Liver (tissue), 9 donors: ENCODE measurements around the gene PDE2A. TPM values are rescaled to one million over a fixed set of nuclear protein-coding genes. Genes with fewer than 3 reads are reported as not detected.

Source experiments
- DNase-seq: peaks from one replicate; pipeline ENCODE4 v3.0.0-alpha.2; 2017; ENCODE audit warnings: low spot score
- H3K27ac ChIP-seq, 2 donors: one replicate each; pipeline ENCODE4 v1.7.0; 2013; ENCODE audit warnings: inconsistent platforms in 2 of 2, low read length in 2 of 2, control low read depth in 1 of 2, low read depth in 1 of 2, mild to moderate bottlenecking in 1 of 2
- H3K27me3 ChIP-seq, 4 donors: one replicate each; pipeline versions ENCODE4 v1.6.1 to v1.7.0; 2013; ENCODE audit warnings: low read length in 3 of 4, inconsistent platforms in 1 of 4, mild to moderate bottlenecking in 1 of 4, moderate library complexity in 1 of 4; ENCODE audit not compliant: control insufficient read depth in 4 of 4, insufficient read depth in 4 of 4
- H3K36me3 ChIP-seq, 4 donors: one replicate each; pipeline versions ENCODE4 v1.6.1 to v1.7.0; 2013; ENCODE audit warnings: low read length in 3 of 4, mild to moderate bottlenecking in 3 of 4, low read depth in 1 of 4, moderate library complexity in 1 of 4; ENCODE audit not compliant: control insufficient read depth in 4 of 4, insufficient read depth in 3 of 4
- H3K4me1 ChIP-seq, 4 donors: one replicate each; pipeline versions ENCODE4 v1.6.1 to v1.7.0; 2013; ENCODE audit warnings: low read length in 3 of 4, mild to moderate bottlenecking in 3 of 4, moderate library complexity in 1 of 4; ENCODE audit not compliant: control insufficient read depth in 4 of 4, insufficient read depth in 4 of 4
- H3K4me3 ChIP-seq, 3 donors: one replicate each; pipeline versions ENCODE4 v1.6.1 to v1.7.0; 2013; ENCODE audit warnings: low read length in 3 of 3, control low read depth in 1 of 3, low read depth in 1 of 3, mild to moderate bottlenecking in 1 of 3
- H3K9ac ChIP-seq, 2 donors: one replicate each; pipeline ENCODE4 v1.7.0; 2013; ENCODE audit warnings: low read length in 2 of 2, mild to moderate bottlenecking in 2 of 2, moderate library complexity in 2 of 2, control low read depth in 1 of 2, low read depth in 1 of 2
- H3K9me3 ChIP-seq, 4 donors: one replicate each; pipeline versions ENCODE4 v1.6.1 to v1.7.0; 2013; ENCODE audit warnings: low read length in 3 of 4; ENCODE audit not compliant: control insufficient read depth in 4 of 4
- CTCF ChIP-seq: fragments of 150-350 bp; IDR thresholded peaks from 2 replicates; pipeline ENCODE4 v1.5.1; 2017; ENCODE audit warnings: improper control_type of control experiment, low read depth, low read length; ENCODE audit not compliant: missing input control
- HNF4A ChIP-seq, 2 donors: conservative IDR thresholded peaks; 2 replicates each; pipeline ENCODE4 v1.6.1; 2016; ENCODE audit warnings: antibody characterized with exemption in 2 of 2, mild to moderate bottlenecking in 2 of 2
- HNF4G ChIP-seq: IDR thresholded peaks from 2 replicates; pipeline ENCODE4 v1.6.1; 2016; ENCODE audit warnings: antibody characterized with exemption
- MAX ChIP-seq: IDR thresholded peaks from 2 replicates; pipeline ENCODE4 v1.6.1; 2016; ENCODE audit warnings: antibody characterized with exemption
- NR2F2 ChIP-seq: IDR thresholded peaks from 2 replicates; pipeline ENCODE4 v1.6.1; 2016; ENCODE audit warnings: antibody characterized with exemption
- REST ChIP-seq: IDR thresholded peaks from 2 replicates; pipeline ENCODE4 v1.6.1; 2016; ENCODE audit warnings: antibody characterized with exemption, mild to moderate bottlenecking
- SP1 ChIP-seq: IDR thresholded peaks from 2 replicates; pipeline ENCODE4 v1.6.1; 2018; ENCODE audit warnings: antibody characterized with exemption, mild to moderate bottlenecking
- TAF1 ChIP-seq: conservative IDR thresholded peaks from 2 replicates; pipeline ENCODE4 v1.6.1; 2016; ENCODE audit warnings: antibody characterized with exemption, mild to moderate bottlenecking
- YY1 ChIP-seq: IDR thresholded peaks from 2 replicates; pipeline ENCODE4 v1.6.1; 2016; ENCODE audit warnings: antibody characterized with exemption, mild to moderate bottlenecking
- ZBTB33 ChIP-seq: IDR thresholded peaks from 2 replicates; pipeline ENCODE4 v1.6.1; 2016; ENCODE audit warnings: antibody characterized with exemption
- WGBS: extraction: QIAGEN DNeasy Blood & Tissue Kit; methylation state at CpG from one replicate; pipeline ENCODE4 v1.1.7; 2013; 5-methylcytosine and 5-hydroxymethylcytosine counted together
- polyA plus RNA-seq, 2 donors: library from polyadenylated mRNA; stranded (reverse) in 1 of 2; unstranded in 1 of 2; fragments of 200-250 nt in 1 of 2; fragments of >200 nt in 1 of 2; fragmentation: Nextera tagmentation in 1 of 2; extraction: Ambion mirVana in 1 of 2; gene quantifications; one replicate each; pipeline versions ENCODE4 v1.2.1 to v1.2.3, GENCODE V29; 2013 to 2015
- total RNA-seq, 2 donors: library from RNA; depleted of rRNA; stranded (reverse); fragments of >200 nt; gene quantifications; one replicate each; pipeline ENCODE4 v1.2.3, GENCODE V29; 2014
- donor health status: healthy.
- donor health status: healthy.
- donor health status: healthy.
- donor health status: healthy.
- donor health status: healthy.

PDE2A gene
- total and polyA plus RNA-seq, 4 donors = 4.3 to 32.8 (median 12.9) TPM

GRCh38 chr11:72534371-72535193, 139.6 kb downstream of the PDE2A start:
- Histone ChIP-seq H3K4me3 (no peak overlapping the region), H3K9ac (no peak overlapping the region), H3K27ac (no peak overlapping the region), H3K9me3 (no peaks in the 10 kb centered on the region), H3K27me3 (peaks cover 0 to 4% (median 0%) of the 10 kb centered on the region in 4 donors), H3K4me1 (no peaks in the 10 kb centered on the region), H3K36me3 (no peaks in the 10 kb centered on the region)
- no peak for DNase-seq
- no peak for TF ChIP-seq REST
- no peak for TF ChIP-seq CTCF
- WGBS = 53% methylated on average over 3 of the region's 3 CpGs

GRCh38 chr11:72529068-72529467, 145.2 kb downstream of the PDE2A start:
- Histone ChIP-seq H3K4me3 (no peak overlapping the region), H3K9ac (no peak overlapping the region), H3K9me3 (no peaks in the 10 kb centered on the region), H3K4me1 (no peaks in the 10 kb centered on the region), H3K27me3 (no peaks in the 10 kb centered on the region), H3K36me3 (no peaks in the 10 kb centered on the region), H3K27ac (no peak overlapping the region)
- WGBS = 78% methylated on average over 3 of the region's 3 CpGs
- no peak for DNase-seq
- no peak for TF ChIP-seq SP1
- TF ChIP-seq HNF4G = no peak
- no peak for TF ChIP-seq MAX
- TF ChIP-seq NR2F2 = no peak
- no peak for TF ChIP-seq TAF1
- no peak for TF ChIP-seq HNF4A (conservative IDR thresholded peaks at IDR 0.05)
- TF ChIP-seq YY1 = no peak
- no peak for TF ChIP-seq REST
- TF ChIP-seq ZBTB33 = no peak
